ENCODE data around the gene PPP1R9A.
A peak's percentile ranks its signal among the peaks of the same experiment; 100 is the strongest.

Gene PPP1R9A

DNA sequence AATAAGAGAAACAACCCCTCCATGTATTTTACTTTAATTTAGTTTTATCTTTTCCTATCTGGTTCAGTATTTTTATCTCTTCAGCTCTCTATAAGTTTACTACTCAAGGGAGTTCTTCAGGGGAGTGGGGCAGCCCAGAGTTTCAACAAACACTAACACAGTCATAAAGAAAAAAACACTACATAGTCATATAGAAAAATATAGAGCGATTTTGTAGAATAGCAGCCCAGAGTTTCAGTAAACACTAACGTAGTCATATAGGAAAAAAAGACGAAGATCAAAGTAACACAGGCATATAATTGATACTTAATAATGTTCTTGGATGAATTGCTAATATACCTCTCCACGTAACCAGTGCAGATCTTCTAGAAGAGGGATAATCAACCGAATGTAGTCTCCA, 362.2 kb downstream of the PPP1R9A start:
- no peak for DNase-seq

DNA sequence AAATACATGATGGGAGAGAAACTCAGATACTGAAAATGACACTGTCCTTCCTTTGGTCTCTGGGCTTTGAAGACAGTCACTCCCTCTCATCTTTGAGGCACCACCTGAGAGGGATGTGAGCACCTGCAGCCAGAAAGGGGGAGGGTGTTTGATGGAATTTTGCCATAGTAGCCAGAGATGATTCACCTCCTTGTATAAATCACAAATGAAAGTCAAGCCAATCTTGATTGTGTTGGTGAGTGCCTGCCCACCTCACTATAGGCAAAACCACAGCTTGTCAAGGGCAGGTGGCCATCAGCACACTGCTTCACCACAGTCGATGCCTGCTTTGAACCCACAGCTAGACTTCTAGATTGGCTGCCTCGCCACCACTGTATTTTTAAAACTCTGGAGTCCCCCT, 368.7 kb downstream of the PPP1R9A start:
- DNase-seq: no peak

- no peak for DNase-seq
Observed at GRCh38 chr7:95279417-95279816, 372.0 kb downstream of the PPP1R9A start.

DNA sequence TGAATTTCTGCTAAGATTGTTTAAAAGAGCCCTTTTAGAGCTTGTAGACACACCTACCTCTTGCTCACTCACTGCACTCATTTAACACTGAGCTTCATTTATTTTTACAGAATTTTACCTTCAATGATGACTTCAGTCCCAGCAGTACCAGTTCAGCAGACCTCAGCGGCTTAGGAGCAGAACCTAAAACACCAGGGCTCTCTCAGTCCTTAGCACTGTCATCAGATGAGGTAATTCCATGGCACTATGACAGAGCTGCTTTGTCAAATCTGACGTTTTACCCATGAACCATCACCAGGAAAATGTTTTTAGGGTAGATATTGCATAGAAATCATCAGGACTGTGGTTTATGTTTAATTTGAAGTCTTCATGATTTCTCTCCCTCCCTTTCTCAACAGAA, 378.7 kb downstream of the PPP1R9A start:
- DNase-seq: no peak

DNA sequence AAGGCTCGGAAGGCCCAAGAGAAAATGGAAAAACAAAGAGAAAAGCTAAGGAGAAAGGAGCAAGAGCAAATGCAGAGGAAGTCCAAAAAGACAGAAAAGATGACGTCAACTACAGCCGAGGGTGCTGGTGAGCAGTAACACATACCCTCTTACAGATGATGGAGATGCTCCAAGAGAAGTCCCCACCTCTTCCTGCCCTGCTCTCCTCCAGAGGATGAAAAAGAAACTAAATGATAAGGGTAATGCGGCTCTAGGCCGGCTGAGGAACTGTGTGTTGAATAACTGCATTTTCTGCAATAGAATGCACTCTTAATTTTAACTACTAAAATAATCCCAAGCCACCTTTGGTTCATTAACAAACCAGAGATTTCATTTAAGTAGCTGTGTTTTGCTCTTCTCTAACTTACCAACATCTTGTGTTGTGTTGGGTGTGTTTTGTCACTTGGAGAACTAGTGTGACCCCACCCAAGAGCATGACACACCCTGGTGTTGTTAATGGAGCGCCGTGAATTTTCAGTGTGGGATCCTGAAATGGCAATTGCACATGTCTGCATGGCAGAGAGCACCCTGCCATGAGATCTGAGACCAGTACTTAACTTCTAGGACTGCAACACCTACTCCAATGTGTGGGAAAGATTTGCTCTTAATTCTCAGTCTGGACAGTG, 382.9 kb downstream of the PPP1R9A start:
- no peak for DNase-seq

DNA sequence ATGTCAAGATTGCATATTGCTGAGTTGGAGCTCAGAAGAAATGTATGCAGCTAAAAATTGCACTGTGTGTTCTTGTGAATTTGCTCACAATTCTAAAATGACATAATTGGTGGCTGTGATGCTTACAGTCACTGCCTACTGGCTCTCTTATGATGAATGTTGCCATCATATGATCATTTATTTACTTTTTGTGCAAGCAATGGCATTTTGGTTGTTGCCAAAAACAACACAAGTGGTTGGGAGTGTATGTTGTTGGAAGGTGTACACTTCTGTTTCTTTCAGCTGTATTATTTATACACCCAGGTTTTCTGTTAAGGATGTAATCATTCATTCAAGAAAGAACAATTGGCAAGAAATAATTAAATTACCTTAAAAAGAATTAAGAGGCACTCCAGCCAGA, 388.0 kb downstream of the PPP1R9A start:
- no peak for DNase-seq

GRCh38 chr7:95296456-95296855, 389.1 kb downstream of the PPP1R9A start:
- DNase-seq: no peak

DNA sequence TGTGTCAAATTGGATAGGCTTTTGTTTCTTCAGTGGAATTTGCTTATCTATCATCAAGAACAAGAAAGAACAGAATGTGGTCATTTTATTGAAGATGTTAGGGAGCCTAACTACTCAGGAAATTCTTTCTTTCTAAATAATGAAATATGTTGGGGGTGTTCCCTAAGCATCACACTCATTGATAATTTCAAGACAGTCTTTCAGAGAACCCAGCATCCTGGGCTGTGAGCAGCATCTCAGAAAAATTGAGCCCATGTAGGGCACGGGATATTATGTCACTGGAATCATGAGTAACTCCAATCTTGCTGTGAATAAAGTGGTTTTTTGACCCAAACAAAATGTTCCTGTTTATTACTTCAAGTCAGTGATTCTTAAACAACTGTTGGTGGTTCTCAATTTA, 389.6 kb downstream of the PPP1R9A start:
- no peak for DNase-seq

DNA sequence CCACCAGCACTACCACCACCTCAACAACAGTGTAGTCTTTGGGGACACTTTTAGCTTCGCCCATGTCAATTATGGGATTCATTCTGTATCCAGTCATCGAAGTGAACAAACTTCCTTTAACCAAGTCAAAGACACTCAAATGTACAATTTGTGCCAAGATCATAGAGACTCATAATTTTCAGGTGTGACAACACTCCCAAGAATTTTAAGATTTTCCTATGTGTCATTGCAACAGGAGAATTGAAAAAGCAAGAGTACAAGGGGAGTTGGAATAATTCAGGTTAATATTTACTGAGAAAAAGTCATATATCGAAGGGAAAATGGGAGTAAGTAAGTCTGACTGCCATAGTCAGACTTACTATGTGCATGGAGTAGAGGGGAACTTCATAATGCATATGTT, 390.7 kb downstream of the PPP1R9A start:
- no peak for DNase-seq

DNA sequence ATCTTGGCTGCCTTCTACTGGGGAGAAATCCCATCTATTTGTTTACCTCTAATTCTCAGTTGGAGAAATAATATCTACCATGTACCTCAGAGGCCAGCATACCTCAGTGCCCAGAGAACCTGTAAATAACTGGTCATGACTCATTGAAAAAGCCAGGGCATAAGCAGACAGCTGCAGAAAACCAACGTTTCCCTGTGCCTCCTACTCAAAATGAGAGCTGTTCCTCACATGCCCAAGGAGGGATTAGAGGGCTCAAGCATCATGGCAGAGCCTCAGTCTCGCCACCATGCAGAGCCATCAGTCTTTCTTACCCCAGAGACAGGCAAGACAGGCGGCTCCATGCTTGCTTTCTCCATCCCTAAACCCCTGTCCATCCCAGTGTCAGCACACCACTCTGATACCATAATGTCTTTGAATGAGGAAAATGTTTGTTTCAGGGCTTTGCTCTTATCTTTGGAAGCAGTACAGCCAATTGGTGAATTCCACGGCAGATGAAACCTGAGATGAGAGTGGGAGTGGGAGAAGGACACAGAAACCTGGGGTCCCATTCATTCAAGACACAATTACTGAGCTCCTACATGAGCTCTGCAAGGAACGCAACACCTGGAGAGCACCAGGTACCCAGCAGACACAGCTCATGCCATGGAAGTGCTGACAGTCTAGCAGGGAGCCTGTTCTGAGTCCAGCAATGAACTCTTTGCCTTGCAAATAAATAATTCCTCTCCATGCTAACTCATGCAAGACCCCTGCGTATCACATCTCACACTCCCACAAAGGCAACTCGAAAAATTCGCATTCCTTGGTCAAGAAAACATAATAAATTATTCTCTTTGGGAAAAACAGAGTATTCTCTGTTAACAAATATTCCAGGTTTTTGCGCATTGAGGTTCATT, 395.9 kb downstream of the PPP1R9A start:
- DNase-seq: peak; percentile 28

GRCh38 chr7:95304990-95305389, 397.6 kb downstream of the PPP1R9A start:
- DNase-seq: no peak

DNA sequence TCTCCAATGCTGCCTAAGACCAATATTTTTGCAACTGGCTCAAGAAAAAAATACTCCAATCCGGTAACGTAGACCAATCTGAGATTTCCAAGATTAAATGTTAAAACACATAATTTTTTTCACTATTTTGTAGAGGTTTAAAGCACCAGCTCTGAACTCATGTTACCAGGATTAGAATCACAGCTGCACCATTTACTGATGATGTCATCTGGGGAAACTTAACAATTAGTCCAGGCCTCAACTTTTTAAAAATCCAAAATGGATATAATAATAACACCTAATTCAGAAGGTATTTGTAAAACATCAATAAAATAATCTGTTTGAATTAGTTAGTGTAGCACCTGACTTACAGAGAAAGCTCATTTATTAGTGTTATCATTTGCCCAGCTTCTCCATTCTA, 402.6 kb downstream of the PPP1R9A start:
- DNase-seq: no peak

GRCh38 chr7:95311389-95311788, 404.0 kb downstream of the PPP1R9A start:
- no peak for DNase-seq

DNA sequence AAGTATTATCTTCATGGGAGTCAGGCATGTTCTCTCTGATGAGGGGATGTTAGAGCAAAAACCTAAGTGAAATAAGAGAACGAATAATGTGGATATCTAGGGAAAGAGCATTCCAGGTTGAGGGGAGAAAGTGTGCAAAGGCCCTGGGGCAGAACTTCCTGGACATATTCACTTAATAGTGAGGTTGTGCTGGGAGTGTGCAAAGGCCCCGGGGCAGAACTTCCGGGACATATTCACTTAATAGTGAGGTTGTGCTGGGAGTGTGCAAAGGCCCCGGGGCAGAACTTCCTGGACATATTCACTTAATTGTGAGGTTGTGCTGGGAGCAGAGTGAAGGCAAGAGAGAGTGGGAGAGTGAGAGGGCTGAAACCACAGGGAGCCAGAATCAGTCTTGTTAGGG, 405.2 kb downstream of the PPP1R9A start:
- DNase-seq: no peak

DNA sequence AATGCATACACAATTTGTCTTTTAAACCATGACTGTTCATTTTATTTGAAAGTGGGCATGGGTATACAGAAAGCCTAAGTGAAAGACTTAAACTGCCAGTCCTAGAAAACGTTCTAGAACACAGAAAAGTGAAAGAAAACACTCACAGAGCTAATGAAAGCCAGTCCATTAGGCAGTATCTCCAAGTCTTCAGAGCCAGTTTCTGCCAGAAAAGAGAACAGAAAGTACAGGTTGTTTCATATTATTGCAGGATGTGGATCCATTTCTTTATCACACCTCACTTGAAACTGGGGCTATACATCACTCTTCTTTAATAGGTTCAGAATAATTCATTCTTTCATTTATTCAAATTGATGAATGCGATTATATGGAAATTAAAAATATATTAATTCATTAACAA, 409.2 kb downstream of the PPP1R9A start:
- DNase-seq: no peak

GRCh38 chr7:95317546-95317945, 410.2 kb downstream of the PPP1R9A start:
- DNase-seq: no peak

DNA sequence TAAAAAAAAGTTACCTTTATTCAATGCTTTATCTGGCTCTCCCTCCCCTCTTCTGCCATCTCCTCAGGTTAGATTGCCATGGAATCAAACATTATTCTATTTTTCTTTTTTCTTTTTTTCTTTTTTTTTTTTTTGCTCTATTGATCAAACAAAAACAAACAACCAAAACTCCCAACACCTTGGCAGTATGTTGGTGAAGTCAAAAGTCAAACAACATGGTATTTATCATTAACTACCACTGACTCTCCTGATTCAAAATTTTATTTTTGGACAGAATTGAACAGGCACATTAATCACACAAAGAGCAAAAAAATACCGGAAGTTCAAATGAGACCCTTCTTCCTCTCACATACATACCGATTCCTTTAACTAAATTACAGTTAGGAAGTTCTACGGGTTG, 410.6 kb downstream of the PPP1R9A start:
- DNase-seq: no peak

DNA sequence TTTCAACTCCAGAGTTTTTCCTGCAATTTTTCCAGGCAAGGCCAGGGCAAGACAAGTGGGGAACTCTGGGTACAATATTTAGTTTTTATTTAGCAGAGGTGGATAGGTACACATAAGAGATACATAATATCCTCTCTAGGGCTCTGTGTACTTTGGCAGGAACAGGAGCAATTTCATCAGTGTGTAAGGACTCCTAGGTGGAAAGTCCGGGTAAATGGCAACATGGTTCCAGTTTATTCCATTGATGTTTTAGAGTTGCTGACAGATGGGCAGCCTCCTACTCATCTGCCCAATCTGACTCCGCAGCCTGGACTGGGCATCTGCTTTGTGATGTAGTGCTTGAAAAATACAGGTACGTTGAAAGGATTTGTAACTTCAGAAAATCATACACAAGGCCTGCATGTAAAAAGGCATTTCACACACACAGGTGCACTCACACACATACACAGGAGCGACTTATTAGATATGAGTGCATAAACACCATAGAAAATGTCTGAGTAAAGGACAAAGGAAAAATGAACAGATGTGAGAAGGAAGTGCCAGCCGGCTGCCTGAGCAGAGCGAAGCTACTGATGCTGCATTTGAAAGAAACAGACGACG, 411.2 kb downstream of the PPP1R9A start:
- DNase-seq: no peak

GRCh38 chr7:95319570-95319969, 412.2 kb downstream of the PPP1R9A start:
- DNase-seq: no peak

DNA sequence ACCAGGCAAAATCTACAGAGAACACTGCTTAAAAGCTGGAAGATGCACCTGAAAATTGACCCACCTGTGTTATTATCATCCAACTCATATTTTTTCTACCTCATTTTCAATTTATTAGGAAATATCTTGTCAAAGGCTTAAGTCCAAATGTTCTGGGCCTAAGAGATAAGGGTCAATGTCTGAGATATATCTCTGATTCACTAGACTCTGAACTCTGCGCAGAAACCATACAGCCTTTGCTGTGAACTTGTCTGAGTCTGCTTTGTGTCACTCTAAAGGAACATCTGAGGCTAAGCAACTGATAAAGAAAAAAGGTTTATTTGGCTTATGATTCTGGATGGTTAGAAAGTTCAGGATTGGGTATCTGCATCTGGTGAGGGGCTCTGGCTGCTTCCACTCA, 413.3 kb downstream of the PPP1R9A start:
- no peak for DNase-seq

DNA sequence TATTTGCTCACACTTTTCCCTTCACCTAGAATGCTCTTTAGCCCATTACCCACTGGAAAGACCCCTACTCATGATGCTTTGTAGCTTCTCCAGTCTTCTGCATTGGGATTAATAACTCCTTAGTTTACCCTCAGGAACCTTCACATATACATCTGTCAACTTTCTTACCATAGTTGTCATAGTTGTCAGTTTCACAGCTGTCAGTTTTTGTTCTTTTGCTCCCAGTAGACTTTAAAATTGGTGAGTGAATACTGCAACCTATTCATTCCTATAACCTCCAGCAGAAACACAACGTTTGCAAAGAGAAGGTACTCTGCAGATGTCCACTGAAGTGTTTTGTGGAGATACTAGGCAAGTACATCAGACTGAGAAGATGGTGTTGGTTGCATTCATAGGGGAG, 414.3 kb downstream of the PPP1R9A start:
- DNase-seq: no peak

DNA sequence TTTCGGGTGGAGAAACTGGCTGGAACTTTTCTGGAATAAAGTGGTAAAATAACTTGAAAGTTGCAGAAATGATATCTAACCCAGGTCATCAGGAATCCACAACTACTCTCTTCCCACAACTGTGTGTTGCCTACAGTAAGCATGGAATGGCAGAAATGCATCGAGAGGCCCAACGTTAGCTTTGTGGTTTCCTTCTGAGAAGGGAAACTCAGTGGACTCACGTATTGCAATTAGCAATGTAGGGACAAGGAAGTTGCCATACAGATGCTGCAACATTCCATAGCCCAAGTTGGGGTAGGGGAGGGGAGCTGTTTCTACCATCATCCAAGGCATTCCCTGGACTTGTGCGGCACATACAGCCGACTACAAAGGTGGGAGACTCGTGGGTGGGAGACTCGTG, 415.0 kb downstream of the PPP1R9A start:
- no peak for DNase-seq

- no peak for DNase-seq
Observed at GRCh38 chr7:95322854-95323253, 415.5 kb downstream of the PPP1R9A start.

Data from NCI-H526 treated with DMSO at 0.1 percent for 48 hours (cell line).